IPS DF 6.9 (cell line): ENCODE measurements around the gene NR4A1.

Source experiments
- DNase-seq: peaks from one replicate; pipeline ENCODE4 v3.0.0-alpha.2; 2013; ENCODE audit warnings: low read depth, low spot score
- H3K27ac ChIP-seq: one replicate; pipeline ENCODE4 v1.5.1; 2013; ENCODE audit warnings: low read length, control low read depth
- H3K27me3 ChIP-seq: 2 replicates; pipeline ENCODE4 v1.6.1; 2013; ENCODE audit warnings: mild to moderate bottlenecking, low read length; ENCODE audit not compliant: control insufficient read depth, insufficient read depth
- H3K36me3 ChIP-seq: 2 replicates; pipeline ENCODE4 v1.6.1; 2013; ENCODE audit warnings: low read length; ENCODE audit not compliant: control insufficient read depth, insufficient read depth
- H3K4me1 ChIP-seq: 2 replicates; pipeline ENCODE4 v1.6.1; 2013; ENCODE audit warnings: low read length; ENCODE audit not compliant: control insufficient read depth, insufficient read depth
- H3K4me3 ChIP-seq: 2 replicates; pipeline ENCODE4 v1.5.1; 2013; ENCODE audit warnings: mild to moderate bottlenecking, low read length
- H3K9me3 ChIP-seq: 2 replicates; pipeline ENCODE4 v1.6.1; 2013; ENCODE audit warnings: low read length, inconsistent platforms; ENCODE audit not compliant: control insufficient read depth, insufficient read depth
- WGBS: extraction: QIAGEN DNeasy Blood & Tissue Kit; methylation state at CpG from one replicate; pipeline ENCODE4 v1.1.7; 2013; ENCODE audit warnings: mixed read lengths, missing lambda C conversion rate; ENCODE audit not compliant: insufficient read length, insufficient coverage; 5-methylcytosine and 5-hydroxymethylcytosine counted together

The NR4A1 gene

GRCh38 chr12:52081263-52081733, 30.1 kb downstream of the NR4A1 start:
- H3K27ac ChIP-seq: no peak overlapping the region
- H3K4me3 ChIP-seq: no peak overlapping the region
- H3K36me3 ChIP-seq: peaks cover 8% of the 10 kb centered on the region
- no peaks in the 10 kb centered on the region for H3K9me3 ChIP-seq
- H3K27me3 ChIP-seq: no peaks in the 10 kb centered on the region
- WGBS: no CpG with 5 or more reads among the region's 9 CpGs
- H3K4me1 ChIP-seq: peaks cover 13% of the 10 kb centered on the region
- DNase-seq: no peak

GRCh38 chr12:52082026-52082668, 30.9 kb downstream of the NR4A1 start:
- no peak for DNase-seq
- Histone ChIP-seq H3K27me3 (no peaks in the 10 kb centered on the region), H3K9me3 (no peaks in the 10 kb centered on the region), H3K36me3 (no peaks in the 10 kb centered on the region; the same call in 1 of the 2 replicates), H3K4me1 (peaks cover 13% of the 10 kb centered on the region), H3K27ac (no peak overlapping the region), H3K4me3 (no peak overlapping the region)
- WGBS: no CpG with 5 or more reads among the region's 13 CpGs

GRCh38 chr12:52082669-52082987, 31.4 kb downstream of the NR4A1 start:
- Histone ChIP-seq H3K27ac (no peak overlapping the region), H3K4me1 (peaks cover 13% of the 10 kb centered on the region), H3K4me3 (no peak overlapping the region), H3K9me3 (no peaks in the 10 kb centered on the region), H3K36me3 (no peaks in the 10 kb centered on the region; the same call in 1 of the 2 replicates), H3K27me3 (no peaks in the 10 kb centered on the region)
- DNase-seq: no peak
- no CpG with 5 or more reads among the region's 4 CpGs for WGBS

- no peak for DNase-seq
- Histone ChIP-seq H3K9me3 (no peaks in the 10 kb centered on the region), H3K4me1 (peaks cover 13% of the 10 kb centered on the region), H3K27ac (no peak overlapping the region), H3K4me3 (no peak overlapping the region), H3K27me3 (no peaks in the 10 kb centered on the region), H3K36me3 (no peaks in the 10 kb centered on the region; the same call in 1 of the 2 replicates)
- WGBS: no CpG with 5 or more reads among the region's 11 CpGs
Observed at GRCh38 chr12:52082988-52083637, 31.9 kb downstream of the NR4A1 start.

GRCh38 chr12:52083638-52083996, 32.4 kb downstream of the NR4A1 start:
- Histone ChIP-seq H3K27ac (no peak overlapping the region), H3K4me3 (no peak overlapping the region), H3K27me3 (no peaks in the 10 kb centered on the region), H3K36me3 (no peaks in the 10 kb centered on the region), H3K9me3 (no peaks in the 10 kb centered on the region), H3K4me1 (peaks cover 13% of the 10 kb centered on the region)
- WGBS: no CpG with 5 or more reads among the region's 2 CpGs
- DNase-seq: no peak

GRCh38 chr12:52084491-52085231, 33.4 kb downstream of the NR4A1 start:
- Histone ChIP-seq H3K27me3 (no peaks in the 10 kb centered on the region), H3K36me3 (no peaks in the 10 kb centered on the region), H3K27ac (no peak overlapping the region), H3K9me3 (no peaks in the 10 kb centered on the region), H3K4me3 (no peak overlapping the region), H3K4me1 (peaks cover 13% of the 10 kb centered on the region)
- no CpG with 5 or more reads among the region's 9 CpGs for WGBS
- DNase-seq: no peak

GRCh38 chr12:52085682-52086180, 34.5 kb downstream of the NR4A1 start:
- H3K4me1 ChIP-seq: peaks cover 13% of the 10 kb centered on the region
- no peaks in the 10 kb centered on the region for H3K27me3 ChIP-seq
- H3K4me3 ChIP-seq: no peak overlapping the region
- DNase-seq: no peak
- no peak overlapping the region for H3K27ac ChIP-seq
- WGBS: no CpG with 5 or more reads among the region's 6 CpGs
- H3K36me3 ChIP-seq: no peaks in the 10 kb centered on the region
- H3K9me3 ChIP-seq: no peaks in the 10 kb centered on the region

GRCh38 chr12:52086366-52086765, 35.1 kb downstream of the NR4A1 start:
- no peak overlapping the region for H3K27ac ChIP-seq
- no peak for DNase-seq
- no peaks in the 10 kb centered on the region for H3K27me3 ChIP-seq
- no peak overlapping the region for H3K4me3 ChIP-seq
- no peaks in the 10 kb centered on the region for H3K36me3 ChIP-seq
- H3K4me1 ChIP-seq: peaks cover 10% of the 10 kb centered on the region
- H3K9me3 ChIP-seq: no peaks in the 10 kb centered on the region
- WGBS: no CpG with 5 or more reads among the region's 9 CpGs

GRCh38 chr12:52086944-52087835, 35.9 kb downstream of the NR4A1 start:
- DNase-seq: no peak
- no peak overlapping the region for H3K4me3 ChIP-seq
- H3K36me3 ChIP-seq: no peaks in the 10 kb centered on the region
- H3K4me1 ChIP-seq: peaks cover 2% of the 10 kb centered on the region
- H3K9me3 ChIP-seq: no peaks in the 10 kb centered on the region
- no peaks in the 10 kb centered on the region for H3K27me3 ChIP-seq
- no peak overlapping the region for H3K27ac ChIP-seq
- no CpG with 5 or more reads among the region's 22 CpGs for WGBS
